GM21515 (cell line): ENCODE results near the gene TFE3.

Source experiments
- ATAC-seq: cut with Tn5 transposase; IDR thresholded peaks from one replicate; pipeline ENCODE4 v1.9.1; 2021; ENCODE audit not compliant: unreplicated experiment

The TFE3 gene, protein sequence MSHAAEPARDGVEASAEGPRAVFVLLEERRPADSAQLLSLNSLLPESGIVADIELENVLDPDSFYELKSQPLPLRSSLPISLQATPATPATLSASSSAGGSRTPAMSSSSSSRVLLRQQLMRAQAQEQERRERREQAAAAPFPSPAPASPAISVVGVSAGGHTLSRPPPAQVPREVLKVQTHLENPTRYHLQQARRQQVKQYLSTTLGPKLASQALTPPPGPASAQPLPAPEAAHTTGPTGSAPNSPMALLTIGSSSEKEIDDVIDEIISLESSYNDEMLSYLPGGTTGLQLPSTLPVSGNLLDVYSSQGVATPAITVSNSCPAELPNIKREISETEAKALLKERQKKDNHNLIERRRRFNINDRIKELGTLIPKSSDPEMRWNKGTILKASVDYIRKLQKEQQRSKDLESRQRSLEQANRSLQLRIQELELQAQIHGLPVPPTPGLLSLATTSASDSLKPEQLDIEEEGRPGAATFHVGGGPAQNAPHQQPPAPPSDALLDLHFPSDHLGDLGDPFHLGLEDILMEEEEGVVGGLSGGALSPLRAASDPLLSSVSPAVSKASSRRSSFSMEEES

GRCh38 chrX:49043220-49043986 lies at the start of gene TFE3:
TSS of gene TFE3 (minus strand) at chrX:49043357. CDS start at chrX:49043226, 131 bp downstream.
- ATAC-seq = peak; percentile 89

- no peak for ATAC-seq
Observed at GRCh38 chrX:49089553-49089952, 46.4 kb upstream of the TFE3 start.

- ATAC-seq = no peak
Observed at GRCh38 chrX:49082271-49082871, 39.2 kb upstream of the TFE3 start.

GRCh38 chrX:49079489-49080428 lies 36.6 kb upstream of the TFE3 start, which contains the start of gene WDR45:
TSS of gene WDR45 (minus strand) at chrX:49079887. CDS start at chrX:49078095, 1,792 bp downstream.
- ATAC-seq = peak; percentile 80

DNA sequence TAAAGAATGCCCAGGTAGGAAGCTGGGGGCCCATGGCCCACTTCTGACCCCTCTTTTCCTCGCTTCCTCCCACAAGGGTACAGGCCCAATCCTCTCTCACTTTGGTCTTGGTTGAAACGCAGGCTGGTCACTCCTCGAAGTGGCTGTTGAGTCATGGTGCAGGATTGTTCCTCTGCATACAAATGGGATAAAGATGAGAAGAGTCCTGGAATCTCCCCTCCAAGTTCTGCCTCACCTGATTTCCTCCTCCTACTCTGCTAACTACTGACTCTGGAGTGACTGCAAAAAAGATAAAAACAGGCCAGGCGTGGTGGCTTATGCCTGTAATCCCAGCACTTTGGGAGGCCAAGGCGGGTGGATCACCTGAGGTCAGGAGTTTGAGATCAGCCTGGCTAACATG lies 34.8 kb upstream of the TFE3 start:
- ATAC-seq = no peak

DNA sequence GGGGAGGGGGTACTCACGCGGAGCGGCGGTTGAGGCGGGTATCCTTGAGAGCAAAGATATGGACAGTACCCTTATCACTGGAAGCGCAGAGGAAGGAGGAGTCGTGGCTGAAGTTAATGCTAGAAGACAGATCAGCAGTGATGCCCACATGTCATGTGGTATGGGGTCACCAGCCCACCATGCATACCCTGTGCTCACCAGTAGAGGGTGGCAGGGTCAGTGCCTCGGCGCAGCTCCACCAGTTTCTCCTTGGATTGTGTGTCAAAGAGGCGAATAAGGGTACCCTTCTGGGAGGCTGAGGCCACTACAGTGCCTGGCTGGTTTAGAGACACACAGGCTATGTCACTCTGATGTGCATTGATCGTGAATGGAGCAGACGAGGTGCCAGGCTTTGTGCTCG lies 32.2 kb upstream of the TFE3 start:
- ATAC-seq = no peak

DNA sequence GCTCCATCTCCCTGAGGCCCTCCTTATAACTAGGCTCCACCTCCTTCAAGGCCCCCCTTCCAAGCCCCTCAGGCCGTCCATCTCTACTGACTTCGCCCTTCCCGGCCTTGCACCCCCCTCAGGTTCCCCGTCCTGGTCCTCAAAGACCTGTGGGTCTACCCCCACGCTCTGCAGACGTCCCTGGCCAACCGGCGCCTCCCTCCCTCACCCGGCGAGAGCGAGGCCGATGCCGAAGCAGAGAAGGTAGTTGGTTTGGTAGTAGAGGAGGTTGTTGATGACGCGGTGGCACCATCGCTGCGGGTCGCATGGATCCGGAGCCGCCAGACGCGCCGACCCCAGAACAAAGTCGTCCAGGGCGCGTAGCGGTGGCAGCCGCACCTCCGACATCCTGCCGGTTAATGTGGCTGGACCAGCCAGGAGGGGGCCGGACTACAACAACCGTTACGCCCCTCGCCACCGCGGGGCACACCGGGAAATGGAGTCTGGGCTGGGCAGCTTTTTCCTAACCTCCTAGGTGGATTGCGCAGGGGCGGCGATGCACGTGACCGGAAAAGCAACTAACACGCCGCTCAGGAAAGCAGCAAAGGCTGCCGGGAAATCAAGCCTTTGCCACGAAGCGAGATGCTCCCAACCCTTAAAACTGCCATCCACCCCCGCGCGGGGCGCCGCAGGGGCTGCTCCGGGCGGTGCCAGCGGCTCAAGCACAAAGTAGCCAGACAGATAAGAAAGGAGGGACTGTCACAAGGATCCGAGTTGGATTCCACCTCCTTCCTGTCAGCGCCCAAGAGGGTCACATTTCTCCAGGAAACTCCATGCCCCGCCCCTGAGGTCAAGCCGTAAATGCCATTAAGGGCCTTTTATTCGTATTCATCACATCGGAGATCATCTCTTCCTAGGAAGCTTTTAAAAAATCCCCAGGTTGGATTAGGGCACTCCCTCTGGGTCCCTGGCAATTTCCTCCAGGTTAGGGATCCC lies 30.7 kb upstream of the TFE3 start, which contains the start of gene PRAF2:
Gene PRAF2, minus strand, starts transcription at position 402 of the 975 bp plus-strand sequence. Its CDS starts 15 bp downstream, at position 387.
- peak; percentile 71 for ATAC-seq

DNA sequence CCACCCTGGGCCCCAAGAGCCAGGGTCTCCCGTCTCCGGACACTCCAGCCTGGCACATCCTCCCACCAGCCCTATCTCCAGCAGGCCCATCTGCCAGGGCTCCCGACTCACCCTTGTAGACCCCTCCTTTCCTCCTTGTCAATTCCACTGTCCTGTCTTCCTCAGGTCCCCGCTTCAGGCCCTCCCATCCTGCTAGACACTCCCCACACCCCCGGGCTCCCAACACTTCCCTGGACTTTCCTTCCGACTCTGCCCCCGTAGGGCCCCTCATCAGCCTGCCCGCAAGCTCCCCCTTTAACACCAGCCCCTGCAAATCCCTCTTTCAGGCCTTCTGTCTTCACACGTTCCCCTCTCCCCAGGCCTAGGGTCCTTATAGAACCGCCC lies 29.5 kb upstream of the TFE3 start:
- ATAC-seq = no peak

DNA sequence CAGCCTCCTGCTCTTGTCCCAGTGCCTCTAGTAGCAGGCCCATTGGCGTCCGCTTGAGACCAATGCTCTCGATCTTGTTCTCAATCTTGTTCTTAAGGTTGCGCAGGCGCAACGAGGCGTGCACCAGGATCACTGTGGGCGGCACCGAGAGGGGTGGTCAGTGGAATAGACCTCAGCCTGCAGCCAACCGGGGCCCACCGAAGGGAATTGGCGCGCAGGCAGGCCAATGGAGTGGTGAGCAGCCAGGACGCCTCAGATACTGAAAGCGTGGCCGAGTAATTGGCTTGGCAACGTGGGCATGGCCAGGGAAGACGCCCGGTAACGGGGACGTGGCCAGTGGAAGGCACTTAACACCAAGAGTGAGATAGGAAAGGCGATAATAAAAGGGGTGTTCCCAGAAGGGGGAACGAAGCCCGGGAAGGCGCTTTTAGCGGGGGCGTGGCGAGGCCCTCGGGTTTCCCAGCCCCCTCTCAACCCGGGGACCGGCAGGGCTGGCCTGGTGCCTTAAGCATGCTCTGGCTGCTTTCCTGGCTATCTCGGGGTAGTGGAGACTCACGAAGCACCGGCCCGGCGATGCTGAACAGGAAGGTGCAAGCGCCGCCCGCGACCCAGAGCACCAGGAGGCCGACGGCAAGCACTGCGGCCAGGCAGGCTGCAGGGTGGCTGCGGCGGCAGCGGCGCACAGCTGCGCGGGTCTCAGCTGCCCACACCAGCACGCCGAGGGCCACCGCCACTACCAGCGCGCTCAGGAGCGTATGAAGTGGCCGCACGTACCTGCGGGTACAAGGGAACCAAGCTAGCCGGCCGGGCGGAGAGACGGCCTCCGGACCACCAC lies 28.9 kb upstream of the TFE3 start:
- ATAC-seq = no peak

GRCh38 chrX:49070988-49071387 lies 27.8 kb upstream of the TFE3 start:
- ATAC-seq = no peak

DNA sequence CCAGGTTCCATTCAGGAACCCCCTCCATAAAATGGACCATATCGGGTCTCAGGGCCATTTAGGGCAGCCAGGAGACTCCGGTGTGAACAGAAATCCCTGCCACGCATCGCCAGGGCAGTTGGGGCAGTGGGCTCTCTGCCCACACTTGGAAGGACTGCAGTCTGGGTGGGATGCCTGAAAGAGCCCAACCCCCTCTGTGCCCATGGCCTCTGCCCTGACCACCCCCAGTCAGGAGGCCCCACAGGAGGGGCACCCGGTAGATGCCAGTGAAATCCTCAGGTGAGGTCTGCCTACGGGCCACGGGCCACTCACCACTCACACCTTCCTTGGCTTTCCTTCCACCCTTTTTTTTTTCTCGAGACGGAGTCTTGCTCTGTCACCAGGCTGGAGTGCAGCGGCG lies 25.9 kb upstream of the TFE3 start:
- ATAC-seq = no peak

DNA sequence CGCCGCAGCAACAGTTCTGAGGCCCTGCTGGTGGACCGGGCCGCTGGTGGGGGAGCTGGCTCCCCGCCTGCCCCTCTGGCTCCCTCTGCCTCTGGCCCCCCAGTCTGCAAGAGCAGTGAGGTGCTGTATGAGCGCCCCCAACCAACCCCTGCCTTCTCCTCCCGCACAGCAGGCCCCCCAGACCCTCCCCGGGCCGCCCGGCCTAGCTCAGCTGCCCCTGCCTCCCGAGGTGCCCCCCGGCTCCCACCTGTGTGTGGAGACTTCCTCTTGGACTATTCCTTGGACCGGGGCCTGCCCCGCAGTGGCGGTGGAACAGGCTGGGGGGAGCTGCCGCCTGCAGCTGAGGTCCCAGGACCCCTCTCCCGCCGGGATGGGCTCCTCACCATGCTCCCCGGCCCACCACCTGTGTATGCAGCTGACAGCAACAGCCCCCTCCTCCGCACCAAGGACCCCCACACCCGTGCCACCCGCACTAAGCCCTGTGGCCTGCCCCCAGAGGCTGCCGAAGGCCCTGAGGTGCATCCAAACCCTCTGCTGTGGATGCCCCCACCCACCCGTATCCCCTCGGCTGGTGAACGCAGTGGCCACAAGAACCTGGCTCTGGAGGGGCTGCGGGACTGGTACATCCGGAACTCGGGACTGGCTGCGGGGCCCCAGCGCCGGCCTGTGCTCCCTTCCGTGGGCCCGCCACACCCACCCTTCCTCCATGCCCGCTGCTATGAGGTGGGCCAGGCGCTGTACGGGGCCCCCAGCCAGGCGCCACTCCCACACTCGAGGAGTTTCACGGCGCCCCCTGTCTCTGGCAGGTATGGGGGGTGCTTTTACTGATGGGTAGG lies 24.3 kb upstream of the TFE3 start:
- ATAC-seq = no peak

DNA sequence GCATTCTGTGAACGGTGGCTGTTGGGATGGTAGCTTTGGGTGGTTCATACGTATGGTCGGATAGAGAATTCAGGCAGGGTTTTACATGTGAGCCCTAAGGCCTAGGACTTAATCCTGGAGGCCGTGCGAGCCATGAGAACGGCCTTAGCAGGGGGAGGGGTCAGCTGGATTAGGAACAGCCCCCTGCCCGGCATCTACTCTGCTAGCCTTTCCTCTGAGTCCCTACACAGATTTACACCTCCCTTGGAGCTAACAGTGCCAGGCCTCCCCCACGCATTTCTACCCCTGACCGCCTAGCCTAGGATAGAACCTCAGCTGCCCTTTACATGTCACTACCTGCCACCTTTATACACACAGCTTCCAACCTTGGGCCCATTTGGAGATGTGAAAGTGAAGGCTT lies 23.5 kb upstream of the TFE3 start:
- no peak for ATAC-seq

DNA sequence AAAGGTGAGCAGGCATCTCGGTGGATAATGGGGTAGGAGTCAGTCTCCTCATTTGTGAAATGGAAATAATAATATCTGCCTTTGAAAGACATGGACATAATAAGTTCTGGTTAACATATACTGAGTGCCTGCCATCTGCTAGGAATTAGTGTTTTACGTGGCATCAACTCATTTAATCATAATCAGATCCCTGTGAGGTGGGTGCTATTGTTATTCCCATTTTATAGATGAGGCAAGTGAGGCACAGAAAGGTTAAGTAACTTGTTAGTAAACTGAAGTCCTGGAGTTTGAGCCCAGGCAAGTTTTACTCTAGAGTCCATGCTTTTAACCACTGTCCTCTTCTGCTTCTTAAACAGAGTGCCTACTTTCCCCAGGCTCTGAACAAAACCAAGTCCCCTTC lies 23.1 kb upstream of the TFE3 start:
- ATAC-seq = no peak

GRCh38 chrX:49064735-49065134 lies 21.6 kb upstream of the TFE3 start:
- ATAC-seq = no peak

DNA sequence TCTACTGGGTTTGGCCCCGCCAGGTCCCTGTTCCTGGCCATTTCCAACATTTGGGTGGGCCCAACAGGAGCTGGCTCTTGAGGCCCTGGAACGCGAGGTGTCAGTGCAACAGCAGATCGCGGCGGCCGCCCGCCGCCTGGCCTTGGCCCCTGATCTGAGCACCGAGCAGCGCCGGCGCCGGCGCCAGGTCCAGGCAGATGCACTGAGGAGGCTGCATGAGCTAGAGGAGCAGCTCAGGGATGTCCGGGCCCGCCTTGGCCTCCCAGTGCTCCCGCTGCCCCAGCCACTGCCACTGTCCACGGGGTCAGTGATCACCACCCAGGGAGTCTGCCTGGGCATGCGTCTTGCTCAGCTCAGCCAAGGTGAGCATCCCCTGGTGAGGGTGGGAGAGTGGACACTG lies 21.1 kb upstream of the TFE3 start:
- ATAC-seq = no peak

GRCh38 chrX:49063715-49064114 lies 20.6 kb upstream of the TFE3 start:
- ATAC-seq = no peak
